Stimulated activated CD8-positive, alpha-beta memory T cell treated with anti-CD3 and anti-CD28 coated beads, Interleukin-7, amount 100 ng/mL, for 1 hour (primary cell): ENCODE data around the gene BBS9.

ENCODE experiments used
- DNase-seq, 2 donors: peaks; one replicate each; pipeline ENCODE4 v3.0.0-alpha.2; 2020; ENCODE audit warnings: low read depth in 2 of 2

BBS9 gene

GRCh38 chr7:33601884-33602283 lies 472.5 kb downstream of the BBS9 start:
- DNase-seq: no peak

DNA sequence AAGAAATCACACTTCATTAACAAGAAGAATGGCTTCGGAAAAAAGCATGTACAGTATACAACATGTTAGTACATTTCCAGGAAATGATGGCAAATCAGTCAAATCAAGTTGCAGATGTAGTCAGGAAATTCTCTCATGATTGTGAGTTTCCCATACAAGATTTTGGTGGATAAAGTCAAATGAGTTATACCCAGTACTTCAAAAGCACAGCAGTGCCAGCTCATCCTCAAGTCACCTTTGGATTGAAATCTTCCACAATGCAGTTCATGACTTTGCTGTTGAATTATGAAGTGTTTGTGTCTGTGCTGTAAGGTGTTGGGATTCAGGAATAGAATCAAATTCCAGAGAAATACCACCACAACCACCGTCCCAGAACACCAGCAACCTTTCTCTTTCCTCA lies 474.7 kb downstream of the BBS9 start:
- DNase-seq: no peak

GRCh38 chr7:33610918-33611317 lies 481.6 kb downstream of the BBS9 start:
- DNase-seq: no peak

DNA sequence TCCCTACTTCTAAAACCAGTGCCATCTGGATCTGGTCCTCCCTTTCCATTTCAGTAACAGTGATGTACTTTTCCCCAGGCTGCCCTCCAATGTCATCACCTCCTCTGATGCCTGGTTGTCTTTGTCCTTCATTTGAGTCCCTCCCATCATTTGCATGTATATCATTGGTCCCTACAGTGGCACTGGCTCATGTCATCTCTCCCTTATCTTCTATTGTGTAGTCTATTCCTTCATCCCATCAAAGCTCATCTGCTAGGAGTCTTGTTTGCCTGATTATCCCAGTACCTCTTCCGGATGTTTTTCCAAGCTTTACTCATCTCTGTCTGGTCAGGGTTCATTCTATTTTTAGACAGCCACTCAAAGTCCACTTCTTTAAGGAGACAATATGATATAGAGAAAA lies 483.1 kb downstream of the BBS9 start:
- DNase-seq: no peak

GRCh38 chr7:33614357-33615117 lies 485.2 kb downstream of the BBS9 start:
- no peak for DNase-seq

- no peak for DNase-seq
These were observed 487.4 kb downstream of the BBS9 start for GRCh38 chr7:33616752-33617151.

DNA sequence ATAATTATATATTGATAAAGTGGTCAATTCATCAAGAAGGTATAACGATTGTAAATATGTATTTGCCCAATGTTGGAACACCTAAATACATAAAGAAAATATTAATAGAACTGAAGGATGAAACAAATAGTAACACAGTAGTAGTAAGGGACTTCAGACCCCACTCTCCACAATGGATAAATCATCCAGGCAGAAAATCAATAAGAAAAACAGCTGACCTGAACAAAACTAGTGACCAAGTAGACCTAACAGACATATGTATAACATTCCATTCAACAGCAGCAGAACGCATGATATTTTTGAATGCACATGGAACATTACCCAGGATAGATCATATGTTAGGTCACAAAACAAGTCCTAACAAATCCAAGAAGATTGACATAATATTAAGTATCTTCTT lies 489.9 kb downstream of the BBS9 start:
- no peak for DNase-seq

GRCh38 chr7:33623267-33623666 lies 493.9 kb downstream of the BBS9 start:
- DNase-seq: no peak

GRCh38 chr7:33624215-33624614 lies 494.9 kb downstream of the BBS9 start:
- no peak for DNase-seq

DNA sequence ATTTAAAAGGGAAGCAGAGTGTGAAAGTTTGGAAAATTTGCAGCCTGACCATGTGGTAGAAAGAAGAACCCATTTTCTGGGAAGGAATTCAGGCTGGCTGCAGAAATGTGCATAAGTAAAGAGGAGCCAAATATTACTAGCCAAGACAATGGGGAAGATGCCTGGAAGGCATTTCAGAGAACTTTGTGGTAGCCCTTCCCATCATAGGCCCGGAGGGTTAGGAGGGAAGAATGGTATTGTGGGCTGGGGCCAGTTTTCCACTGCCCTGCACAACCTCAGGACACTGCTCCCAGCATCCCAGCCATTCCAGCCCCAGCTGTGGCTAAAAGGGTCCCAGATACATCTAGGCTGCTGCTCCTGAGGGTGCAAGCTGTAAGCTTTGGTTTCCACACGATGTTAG lies 497.5 kb downstream of the BBS9 start:
- no peak for DNase-seq

DNA sequence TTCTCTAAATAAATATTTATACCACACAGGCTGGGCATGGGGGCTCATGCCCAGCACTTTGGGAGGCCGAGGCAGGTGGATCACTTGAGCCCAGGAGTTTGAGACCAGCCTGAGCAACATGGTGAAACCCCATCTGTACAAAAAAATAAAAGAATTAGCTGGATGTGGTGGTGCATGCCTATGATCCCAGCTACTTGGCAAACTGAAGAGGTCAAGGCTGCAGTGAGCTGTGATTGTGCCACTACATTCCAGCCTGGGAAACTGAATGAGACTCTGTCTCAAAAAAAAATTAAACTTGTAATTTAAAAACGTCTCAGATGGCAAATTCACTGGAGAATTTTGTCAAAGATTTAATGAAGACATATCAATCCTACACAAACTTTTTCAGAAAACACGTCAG lies 498.4 kb downstream of the BBS9 start:
- DNase-seq: no peak

DNA sequence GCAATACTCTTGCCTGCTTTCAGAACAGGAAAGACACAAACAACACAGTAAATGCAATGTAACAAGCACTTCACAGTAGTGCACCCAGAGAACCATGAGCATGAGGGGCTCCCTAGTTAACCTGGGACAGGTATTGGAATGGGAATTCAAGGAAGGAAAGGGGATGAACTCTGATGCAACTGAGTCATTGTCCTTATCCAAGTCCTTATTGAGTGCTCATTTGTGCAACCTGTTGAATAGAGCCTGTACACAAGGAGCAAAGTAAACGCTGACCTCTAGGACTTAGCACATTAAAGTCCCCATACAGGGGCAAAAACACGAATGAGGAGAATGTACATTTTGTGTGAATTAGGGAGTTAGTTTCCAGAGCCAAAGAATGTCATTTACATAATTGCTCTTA lies 499.5 kb downstream of the BBS9 start:
- DNase-seq: no peak

GRCh38 chr7:33630359-33630758 lies 501.0 kb downstream of the BBS9 start:
- DNase-seq: no peak

GRCh38 chr7:33632322-33632721 lies 503.0 kb downstream of the BBS9 start:
- no peak for DNase-seq

- no peak for DNase-seq
These were observed 503.6 kb downstream of the BBS9 start for GRCh38 chr7:33632840-33633525.

DNA sequence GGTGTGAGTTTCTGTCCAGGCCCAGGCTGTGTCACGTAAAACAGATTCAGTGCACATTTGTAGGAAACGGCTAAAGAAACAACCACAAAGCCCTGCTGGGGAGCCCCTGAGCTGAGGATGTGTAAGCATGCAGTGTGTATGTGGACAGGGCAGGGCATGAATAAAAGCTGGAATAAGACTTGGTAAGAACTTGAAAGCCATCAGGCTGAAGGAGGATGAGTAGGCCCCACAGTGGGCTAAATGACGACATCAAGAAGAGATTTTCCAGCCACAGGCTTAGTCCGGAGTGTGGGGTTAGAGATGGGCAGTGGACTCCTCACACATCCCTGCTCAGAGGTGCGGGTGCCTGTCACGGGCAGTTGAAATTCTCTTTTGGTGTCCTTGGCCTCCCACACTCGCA lies 505.2 kb downstream of the BBS9 start:
- no peak for DNase-seq

GRCh38 chr7:33636359-33636758 lies 507.0 kb downstream of the BBS9 start:
- DNase-seq: no peak

DNA sequence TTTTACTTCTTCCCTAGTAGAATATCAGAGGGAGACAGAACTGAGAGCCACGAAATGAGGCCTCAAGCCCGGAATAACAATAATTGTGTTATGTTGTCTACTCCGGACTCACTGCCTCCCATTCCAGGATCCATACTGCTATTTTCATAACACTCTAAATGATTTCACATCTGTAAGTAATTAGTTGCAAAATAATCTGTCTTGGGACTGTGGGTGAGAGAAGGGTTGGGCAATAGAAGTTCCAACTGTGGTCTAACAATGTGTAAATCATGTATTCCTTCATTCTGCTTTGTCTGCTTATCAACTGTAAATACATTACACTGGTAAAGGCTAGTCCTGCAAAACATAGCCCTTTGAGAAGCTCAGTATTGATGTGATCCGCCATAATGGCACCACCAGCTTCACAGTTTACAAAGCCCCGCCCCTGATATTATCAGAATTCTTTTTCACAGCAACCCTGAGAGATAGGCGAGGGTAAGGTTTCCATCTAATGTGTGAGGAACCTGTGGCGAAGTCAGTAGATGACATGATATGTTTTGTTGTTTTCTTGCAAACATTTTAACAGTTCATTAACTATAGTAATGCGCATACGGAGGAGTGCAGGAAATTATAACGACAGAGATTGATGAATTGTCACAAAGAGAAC lies 510.3 kb downstream of the BBS9 start:
- DNase-seq: no peak

DNA sequence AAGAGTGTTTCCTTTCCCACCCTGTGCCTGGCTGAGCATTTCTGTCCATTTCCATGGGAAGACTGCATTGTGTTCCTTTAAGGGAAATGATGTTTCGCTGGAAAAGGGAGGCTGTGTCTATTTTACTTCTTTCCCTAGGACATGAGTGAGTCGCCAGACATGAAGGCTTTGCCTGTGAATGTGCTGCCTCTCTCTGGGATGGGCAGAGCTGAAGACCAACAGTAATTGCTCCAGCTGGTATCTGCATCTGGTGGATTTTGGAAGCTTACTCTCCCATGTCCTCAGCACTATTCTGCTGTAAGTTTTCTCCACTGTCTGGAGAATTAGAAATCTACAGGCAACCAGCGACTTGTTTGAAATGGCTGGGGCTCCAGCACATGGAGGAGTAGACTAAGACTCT lies 511.4 kb downstream of the BBS9 start:
- DNase-seq: no peak

DNA sequence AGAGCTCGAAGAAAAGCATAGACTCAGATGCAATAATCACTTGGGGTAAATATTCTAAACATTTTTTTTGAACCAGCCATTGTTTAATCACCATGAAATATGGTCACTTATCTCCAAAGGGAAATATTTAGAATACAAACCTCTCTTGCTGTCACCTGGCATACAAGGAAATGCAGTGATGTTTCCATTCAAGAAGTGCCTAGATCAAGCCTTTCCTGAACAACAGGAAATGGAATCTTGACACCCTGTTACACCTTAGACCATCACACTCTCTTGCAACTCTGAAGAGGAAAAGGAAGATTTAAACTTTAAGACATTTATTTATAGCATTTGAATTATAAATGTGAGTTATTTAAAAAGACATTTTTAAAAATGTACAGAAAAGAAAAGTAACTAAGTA lies 512.9 kb downstream of the BBS9 start:
- DNase-seq: no peak

DNA sequence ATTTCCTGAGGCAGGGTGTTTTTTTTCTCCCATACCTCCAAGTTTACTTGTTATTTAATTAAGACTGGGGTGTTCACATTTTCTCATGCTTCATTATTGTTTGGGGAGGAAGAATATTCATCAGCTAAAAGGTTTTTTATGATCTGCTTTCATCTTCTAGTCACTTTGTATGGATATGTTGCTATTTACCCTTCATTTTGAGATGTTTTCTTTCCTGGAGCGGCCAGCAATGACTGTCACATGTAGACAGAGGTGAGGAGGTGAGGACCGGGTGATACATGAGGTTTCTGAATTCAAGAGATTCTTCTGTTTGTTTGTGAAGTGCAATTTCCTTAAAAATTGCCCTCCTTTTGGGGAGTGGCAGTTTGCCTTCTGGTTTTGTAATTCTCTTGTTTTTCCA lies 514.2 kb downstream of the BBS9 start:
- DNase-seq: no peak

- DNase-seq: no peak
These were observed 515.1 kb downstream of the BBS9 start for GRCh38 chr7:33644489-33644888.

GRCh38 chr7:33645104-33645503 lies 515.7 kb downstream of the BBS9 start:
- no peak for DNase-seq
